ENCODE measurements around the gene DAZAP1.

DNA sequence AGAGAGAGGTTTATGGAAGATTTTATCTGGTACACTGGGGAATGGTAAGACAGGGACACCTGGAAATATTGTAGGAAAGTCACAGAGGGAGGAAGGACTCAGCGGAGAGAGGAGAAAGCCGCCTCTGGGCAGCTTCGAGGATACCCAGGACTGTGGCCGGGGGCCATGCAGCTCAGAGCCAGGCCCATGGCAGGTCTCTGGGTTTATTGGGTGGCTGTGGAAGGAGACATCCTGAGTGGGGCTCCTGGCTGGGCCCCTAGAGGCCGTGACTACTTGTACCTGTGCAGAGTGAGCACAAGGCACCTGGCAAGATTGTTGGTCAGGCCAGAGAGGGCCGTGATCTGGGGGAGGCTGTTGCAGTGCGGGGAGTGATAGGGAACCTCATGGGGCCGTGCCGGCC, 3.4 kb downstream of the DAZAP1 start:
- no peak for TF ChIP-seq EZH2 (IDR thresholded peaks at IDR 0.05)
- TF ChIP-seq, protein P1, sequence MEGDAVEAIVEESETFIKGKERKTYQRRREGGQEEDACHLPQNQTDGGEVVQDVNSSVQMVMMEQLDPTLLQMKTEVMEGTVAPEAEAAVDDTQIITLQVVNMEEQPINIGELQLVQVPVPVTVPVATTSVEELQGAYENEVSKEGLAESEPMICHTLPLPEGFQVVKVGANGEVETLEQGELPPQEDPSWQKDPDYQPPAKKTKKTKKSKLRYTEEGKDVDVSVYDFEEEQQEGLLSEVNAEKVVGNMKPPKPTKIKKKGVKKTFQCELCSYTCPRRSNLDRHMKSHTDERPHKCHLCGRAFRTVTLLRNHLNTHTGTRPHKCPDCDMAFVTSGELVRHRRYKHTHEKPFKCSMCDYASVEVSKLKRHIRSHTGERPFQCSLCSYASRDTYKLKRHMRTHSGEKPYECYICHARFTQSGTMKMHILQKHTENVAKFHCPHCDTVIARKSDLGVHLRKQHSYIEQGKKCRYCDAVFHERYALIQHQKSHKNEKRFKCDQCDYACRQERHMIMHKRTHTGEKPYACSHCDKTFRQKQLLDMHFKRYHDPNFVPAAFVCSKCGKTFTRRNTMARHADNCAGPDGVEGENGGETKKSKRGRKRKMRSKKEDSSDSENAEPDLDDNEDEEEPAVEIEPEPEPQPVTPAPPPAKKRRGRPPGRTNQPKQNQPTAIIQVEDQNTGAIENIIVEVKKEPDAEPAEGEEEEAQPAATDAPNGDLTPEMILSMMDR (IDR thresholded peaks at IDR 0.05), result no peak
